ENCODE results near the gene SLC26A8. TPM values are rescaled to one million over a fixed set of nuclear protein-coding genes. Genes with fewer than 3 reads are reported as not detected.

SLC26A8 gene
- not detected for total RNA-seq

DNA sequence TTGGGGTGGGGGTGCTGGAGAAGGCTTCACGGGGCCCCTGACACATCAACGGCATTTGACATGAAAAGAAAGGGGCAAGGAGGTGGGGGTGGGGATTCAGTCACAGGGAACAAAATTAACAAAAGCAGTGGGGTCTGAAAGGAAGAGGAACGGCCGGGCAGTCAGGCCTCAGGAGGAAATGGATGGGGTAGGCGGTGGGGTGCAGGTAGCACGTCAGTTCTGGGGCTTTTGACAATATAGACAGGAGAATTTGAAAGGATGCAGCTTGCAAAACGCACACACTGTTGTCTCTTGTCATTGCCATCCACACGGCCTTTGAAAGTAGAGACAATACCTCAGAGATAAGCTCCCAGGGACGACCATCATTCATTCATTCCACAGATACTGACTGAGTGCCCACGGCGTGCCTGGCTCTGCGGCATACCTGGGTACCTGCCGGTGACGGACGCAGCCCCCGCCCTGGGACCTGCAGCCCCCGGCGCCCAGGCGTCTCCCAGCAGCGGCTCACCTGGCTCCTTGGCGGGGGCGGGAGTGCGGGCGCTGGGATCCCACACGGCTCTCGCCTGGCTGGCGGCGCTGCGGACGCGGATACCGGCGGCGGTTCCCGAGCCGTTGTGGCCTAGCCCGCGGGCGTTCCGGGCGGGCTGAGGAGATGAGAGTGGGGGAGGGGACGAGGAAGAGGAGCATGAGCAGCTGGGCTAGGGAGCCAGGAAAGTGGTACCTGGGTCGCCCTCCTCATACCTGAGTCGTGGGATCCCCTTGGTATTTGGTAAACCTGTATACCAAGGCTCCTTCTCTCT is at the start of gene SLC26A8:
SLC26A8 (minus strand) TSS at position 646 of the 800 bp plus-strand sequence. CDS start 4,934 bp downstream, outside the sequence.
- CTCF ChIA-PET, result interaction anchor here (3.7 kb wide), 1 partner anchor 71 kb away, joined by 15 read pairs; no protein-coding TSS in a partner anchor
- POLR2A ChIA-PET, result no interaction called here

DNA sequence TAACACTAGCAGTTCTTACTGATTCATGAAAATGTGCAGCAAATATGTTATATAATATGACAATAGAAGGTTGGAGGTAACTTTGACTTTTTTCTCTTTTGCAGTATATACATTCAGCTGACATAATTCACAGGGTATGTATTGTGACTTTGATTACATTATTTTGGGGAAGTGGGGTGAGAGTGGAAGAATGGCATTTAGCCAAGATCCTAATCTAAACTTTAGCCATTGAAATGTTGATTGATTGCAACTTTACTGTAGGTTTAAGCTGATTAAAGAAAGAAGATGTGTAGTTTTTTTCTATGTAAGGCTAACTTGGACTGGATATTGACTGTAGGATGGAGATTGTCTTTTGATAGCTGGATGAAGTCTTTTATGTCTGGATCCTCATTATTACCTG is 49.1 kb upstream of the SLC26A8 start:
- ChIA-PET POLR2A (interaction anchor here (0.5 kb wide), 1 partner anchor 15 kb away, joined by 3 read pairs; no protein-coding TSS in a partner anchor), CTCF (interaction anchor here (0.5 to 1.4 kb wide), 3 partner anchors 22 to 65 kb away, joined by 3 read pairs; partner anchors contain the start of gene MAPK14)

DNA sequence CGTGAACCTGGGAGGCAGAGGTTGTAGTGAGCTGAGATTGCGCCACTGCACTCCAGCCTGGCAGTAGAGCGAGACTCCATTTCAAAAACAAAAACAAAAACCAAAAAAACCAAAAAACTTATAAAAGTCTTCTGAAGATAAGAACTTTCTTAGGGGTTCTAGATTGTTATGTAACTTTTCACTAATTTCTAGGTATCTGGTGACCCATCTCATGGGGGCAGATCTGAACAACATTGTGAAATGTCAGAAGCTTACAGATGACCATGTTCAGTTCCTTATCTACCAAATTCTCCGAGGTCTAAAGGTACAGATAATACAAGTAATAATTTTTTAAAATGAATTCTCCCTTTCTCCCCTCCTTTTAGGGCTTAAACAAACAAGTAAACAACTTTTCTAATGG is 48.2 kb upstream of the SLC26A8 start:
- ChIA-PET CTCF (interaction anchor here (1.4 kb wide), 1 partner anchor 45 kb away, joined by 4 read pairs; the partner anchor contains the start of gene MAPK14), POLR2A (no interaction called here)

GRCh38 chr6:36071714-36072113 is 47.3 kb upstream of the SLC26A8 start:
- ChIA-PET CTCF (interaction anchor here (1.4 kb wide), 1 partner anchor 44 kb away, joined by 4 read pairs; the partner anchor contains the start of gene MAPK14), POLR2A (no interaction called here)

- ChIA-PET CTCF (interaction anchor here (1.4 kb wide), 1 partner anchor 44 kb away, joined by 4 read pairs; the partner anchor contains the start of gene MAPK14), POLR2A (no interaction called here)
Observed at GRCh38 chr6:36071281-36071680, 46.8 kb upstream of the SLC26A8 start.

- ChIA-PET POLR2A (no interaction called here), CTCF (no interaction called here)
Observed at GRCh38 chr6:36070252-36070651, 45.8 kb upstream of the SLC26A8 start.

GRCh38 chr6:36069573-36069972 is 45.1 kb upstream of the SLC26A8 start:
- ChIA-PET POLR2A (no interaction called here), CTCF (interaction anchor here (0.6 kb wide), 1 partner anchor 26 kb away, joined by 5 read pairs; no protein-coding TSS in a partner anchor)

DNA sequence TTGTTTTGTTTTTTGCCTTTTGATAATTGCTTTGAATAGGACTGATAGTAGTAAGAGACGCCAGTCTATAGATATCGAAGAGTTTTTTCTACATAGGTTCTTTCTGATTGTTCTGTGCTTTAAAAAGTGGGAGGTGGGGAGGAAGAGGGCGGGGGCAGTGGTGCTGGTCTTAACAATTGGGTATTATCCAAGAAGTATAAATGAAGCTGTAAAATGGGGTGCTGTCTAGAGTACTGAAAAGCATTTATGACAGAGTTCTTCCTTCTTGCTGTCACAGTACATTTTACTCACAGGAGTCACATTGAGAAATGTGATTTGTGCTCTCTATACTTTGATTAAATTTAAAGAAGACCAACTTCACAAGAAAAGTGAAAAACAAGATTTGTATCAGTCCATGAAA is 44.1 kb upstream of the SLC26A8 start:
- CTCF ChIA-PET, result interaction anchor here (0.8 kb wide), 1 partner anchor 41 kb away, joined by 3 read pairs; the partner anchor contains the start of gene MAPK14

GRCh38 chr6:36068012-36068392 is 43.6 kb upstream of the SLC26A8 start:
- CTCF ChIA-PET, result no interaction called here
- POLR2A ChIA-PET, result no interaction called here

More for the DNA sequence above, 44.1 kb upstream of the SLC26A8 start:
- POLR2A ChIA-PET, result no interaction called here

DNA sequence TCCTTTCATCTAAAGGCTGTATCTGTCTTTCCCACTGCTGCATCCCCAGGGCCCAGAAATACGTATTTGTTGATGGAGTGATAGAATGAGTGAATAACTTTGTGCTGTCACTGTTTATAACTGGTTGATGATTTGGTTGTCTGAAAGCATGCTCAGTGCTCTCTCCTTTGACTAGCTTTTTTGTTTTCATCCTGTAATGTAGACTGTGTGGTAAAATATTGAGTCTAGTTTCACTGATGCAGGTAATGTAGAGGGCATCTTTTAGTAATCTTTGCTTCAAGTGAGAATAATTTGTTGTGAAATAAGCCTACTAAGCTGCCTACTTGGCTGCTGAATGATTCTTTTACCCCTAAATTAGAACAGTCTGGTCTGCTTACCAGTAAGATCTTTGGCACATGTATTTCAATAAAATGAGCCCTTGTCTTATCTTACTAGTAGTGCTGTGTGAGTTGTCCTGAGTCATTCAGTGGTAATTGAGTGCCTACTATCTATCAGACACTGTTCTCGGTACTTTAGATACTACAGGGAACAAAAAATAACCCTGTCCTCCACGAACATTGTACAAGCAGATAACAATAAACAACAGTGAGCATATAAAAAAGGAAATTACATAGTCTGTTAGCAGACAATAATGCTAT is 43.1 kb upstream of the SLC26A8 start:
- POLR2A ChIA-PET, result no interaction called here
- CTCF ChIA-PET, result no interaction called here

- CTCF ChIA-PET, result no interaction called here
Observed at GRCh38 chr6:36066817-36067216, 42.4 kb upstream of the SLC26A8 start.

DNA sequence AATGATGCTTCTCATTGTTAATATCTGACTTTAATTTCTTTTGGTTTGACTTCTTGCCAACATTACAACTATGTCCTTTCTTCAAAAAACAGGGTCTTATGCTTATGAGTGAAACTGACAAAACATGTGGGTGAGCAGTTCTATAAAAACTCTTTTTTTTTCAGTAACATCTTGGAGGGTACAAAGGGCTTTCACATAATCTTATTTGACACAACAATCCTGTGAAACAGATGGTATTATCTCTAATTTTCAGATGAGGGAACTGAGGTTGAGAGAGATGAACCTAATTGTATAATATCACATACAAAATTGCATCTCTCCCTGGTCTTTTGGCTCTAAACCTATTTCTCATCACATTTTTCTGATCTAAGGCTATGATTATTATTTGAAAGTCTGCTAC is 41.5 kb upstream of the SLC26A8 start:
- CTCF ChIA-PET, result no interaction called here

More at GRCh38 chr6:36066817-36067216, 42.4 kb upstream of the SLC26A8 start:
- POLR2A ChIA-PET, result interaction anchor here (0.7 kb wide), 1 partner anchor 34 kb away, joined by 3 read pairs; no protein-coding TSS in a partner anchor

DNA sequence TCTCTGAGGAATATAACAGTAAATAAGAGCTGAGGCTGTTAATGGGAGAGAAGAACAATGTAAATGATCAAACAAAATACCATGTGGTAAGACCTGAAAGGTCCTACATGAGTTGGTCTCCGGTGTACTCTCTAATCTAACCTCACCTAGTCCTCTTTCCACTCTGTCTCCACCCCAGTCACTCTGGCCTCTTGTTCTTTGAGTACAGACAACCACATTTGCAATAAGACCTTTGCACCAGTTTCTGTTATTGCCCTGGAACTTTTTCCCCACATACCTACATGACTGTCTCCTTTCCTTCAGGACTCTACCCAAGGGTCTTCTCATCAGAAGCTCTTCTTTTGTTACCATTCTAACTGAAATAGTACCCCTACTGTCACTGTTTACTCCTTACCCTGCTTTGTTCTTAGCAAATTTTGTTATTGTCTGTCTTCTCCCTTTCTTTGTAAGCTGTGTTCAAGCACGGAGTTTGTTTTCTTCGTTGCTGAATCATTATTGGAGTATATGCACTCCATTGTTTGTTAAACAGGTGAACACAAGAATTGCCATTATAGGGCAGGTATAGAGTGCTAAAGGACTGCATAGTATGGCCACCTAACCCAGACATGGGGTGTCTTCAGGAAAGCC is 40.4 kb upstream of the SLC26A8 start:
- ChIA-PET POLR2A (no interaction called here), CTCF (interaction anchor here (1.1 to 1.7 kb wide), 2 partner anchors 9 to 30 kb away, joined by 3 to 4 read pairs; no protein-coding TSS in a partner anchor)

More for the DNA sequence above, 41.5 kb upstream of the SLC26A8 start:
- POLR2A ChIA-PET, result interaction anchor here (0.6 kb wide), 1 partner anchor 25 kb away, joined by 5 read pairs; no protein-coding TSS in a partner anchor

- ChIA-PET POLR2A (no interaction called here), CTCF (interaction anchor here (1.7 kb wide), 1 partner anchor 32 kb away, joined by 4 read pairs; no protein-coding TSS in a partner anchor)
Observed at GRCh38 chr6:36063318-36064060, 39.0 kb upstream of the SLC26A8 start.

GRCh38 chr6:36062247-36062646 is 37.8 kb upstream of the SLC26A8 start:
- CTCF ChIA-PET, result no interaction called here

DNA sequence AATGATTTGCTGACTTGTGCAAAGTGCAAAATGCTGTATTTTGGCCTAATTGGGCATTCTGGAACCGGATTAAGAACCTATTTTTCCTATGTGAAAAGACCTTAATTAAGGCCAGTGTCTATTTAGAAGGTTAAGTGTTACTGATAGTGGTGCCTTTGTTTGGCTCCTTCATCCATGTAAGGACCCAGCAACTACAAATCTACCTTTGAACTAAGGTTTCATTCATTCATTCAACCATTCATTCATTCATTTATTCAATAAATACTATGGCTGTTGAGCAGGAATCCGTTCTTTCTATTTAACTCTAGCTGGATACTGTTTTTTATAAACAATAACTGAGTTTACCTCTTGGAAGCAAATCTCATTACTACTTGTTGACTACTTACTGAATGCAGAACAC is 36.8 kb upstream of the SLC26A8 start:
- ChIA-PET CTCF (no interaction called here), POLR2A (no interaction called here)

More at GRCh38 chr6:36062247-36062646, 37.8 kb upstream of the SLC26A8 start:
- POLR2A ChIA-PET, result no interaction called here

- CTCF ChIA-PET, result interaction anchor here (0.7 to 1.3 kb wide), 2 partner anchors 9 to 13 kb away, joined by 3 read pairs; no protein-coding TSS in a partner anchor
- POLR2A ChIA-PET, result no interaction called here
Observed at GRCh38 chr6:36056178-36056577, 31.7 kb upstream of the SLC26A8 start.

DNA sequence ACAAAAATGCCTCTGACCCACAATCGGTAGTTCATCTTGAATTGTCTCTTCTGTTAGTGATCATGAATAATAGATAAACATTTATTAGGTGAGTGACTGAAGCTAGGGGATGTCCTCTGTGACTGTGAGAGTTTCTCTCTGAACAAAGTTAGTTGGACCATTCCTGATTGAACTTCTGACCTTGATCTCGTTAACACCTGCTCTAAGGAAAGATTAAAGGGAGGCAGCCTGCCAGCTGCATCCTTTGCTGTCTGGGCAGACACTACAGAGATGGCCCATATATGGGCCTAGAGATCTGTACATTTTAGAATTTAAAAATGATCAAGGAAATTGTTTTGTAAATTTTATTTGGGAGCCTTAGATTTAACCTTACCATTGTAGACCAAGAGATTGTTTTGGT is 30.5 kb upstream of the SLC26A8 start:
- POLR2A ChIA-PET, result no interaction called here
- CTCF ChIA-PET, result no interaction called here

- CTCF ChIA-PET, result no interaction called here
Observed at GRCh38 chr6:36054415-36054814, 30.0 kb upstream of the SLC26A8 start.

More at GRCh38 chr6:36054415-36054814, 30.0 kb upstream of the SLC26A8 start:
- POLR2A ChIA-PET, result no interaction called here
